IPS DF 4.7 (cell line): ENCODE data around the gene KCNT2.

Experiments used
- DNase-seq: peaks from one replicate; pipeline ENCODE4 v3.0.0-alpha.2; 2013; ENCODE audit warnings: low spot score; ENCODE audit errors: extremely low read depth

The KCNT2 gene

GRCh38 chr1:196207612-196208217 is 400.5 kb downstream of the KCNT2 start:
- no peak for DNase-seq

GRCh38 chr1:196205882-196206281 is 402.4 kb downstream of the KCNT2 start:
- DNase-seq = no peak

GRCh38 chr1:196196486-196196885 is 411.8 kb downstream of the KCNT2 start:
- no peak for DNase-seq

GRCh38 chr1:196193896-196194559 is 414.2 kb downstream of the KCNT2 start:
- no peak for DNase-seq

GRCh38 chr1:196183941-196184340 is 424.3 kb downstream of the KCNT2 start:
- DNase-seq = no peak

GRCh38 chr1:196181594-196181878 is 426.7 kb downstream of the KCNT2 start:
- DNase-seq = no peak

GRCh38 chr1:196180847-196181593 is 427.2 kb downstream of the KCNT2 start:
- DNase-seq = no peak

GRCh38 chr1:196178083-196178635 is 430.1 kb downstream of the KCNT2 start:
- no peak for DNase-seq
